Eye (tissue), 1 donor: ENCODE measurements around the gene KLHL12.
"Not testable (repeated sequence)": the region's sequence is repeated elsewhere in the genome, so short reads cannot be mapped to it uniquely, and the experiment has no call there.

Experiments used
- DNase-seq: peaks from one replicate; pipeline ENCODE4 v3.0.0-alpha.2; 2015

Gene KLHL12

GRCh38 chr1:202945483-202945882 lies 18.4 kb upstream of the KLHL12 start:
- DNase-seq: no peak

- DNase-seq: no peak
These were observed 17.4 kb upstream of the KLHL12 start for GRCh38 chr1:202944438-202944921.

- no peak for DNase-seq
These were observed 15.4 kb upstream of the KLHL12 start for GRCh38 chr1:202942426-202942825.

- no peak for DNase-seq
These were observed 14.3 kb upstream of the KLHL12 start for GRCh38 chr1:202941372-202941771.

- no peak for DNase-seq
These were observed 13.5 kb upstream of the KLHL12 start for GRCh38 chr1:202940561-202940960.

GRCh38 chr1:202938287-202938925 lies 11.4 kb upstream of the KLHL12 start:
- DNase-seq: no peak

- DNase-seq: not testable (repeated sequence)
These were observed 9.4 kb upstream of the KLHL12 start for GRCh38 chr1:202936409-202936808.

GRCh38 chr1:202935844-202936243 lies 8.8 kb upstream of the KLHL12 start:
- no peak for DNase-seq

- no peak for DNase-seq
These were observed 7.7 kb upstream of the KLHL12 start for GRCh38 chr1:202934755-202935154.

- DNase-seq: no peak
These were observed 5.4 kb upstream of the KLHL12 start for GRCh38 chr1:202932476-202932875.

GRCh38 chr1:202923533-202923932 lies 3.5 kb downstream of the KLHL12 start:
- no peak for DNase-seq

- DNase-seq: no peak
These were observed 7.4 kb downstream of the KLHL12 start for GRCh38 chr1:202919615-202920014.

- peak; percentile 26 for DNase-seq
These were observed 11.9 kb downstream of the KLHL12 start for GRCh38 chr1:202915146-202915545.

GRCh38 chr1:202912476-202912875 lies 14.6 kb downstream of the KLHL12 start:
- not testable (repeated sequence) for DNase-seq

- DNase-seq: no peak
These were observed 17.5 kb downstream of the KLHL12 start for GRCh38 chr1:202909494-202909893.

GRCh38 chr1:202908998-202909397 lies 18.0 kb downstream of the KLHL12 start:
- DNase-seq: no peak

GRCh38 chr1:202905331-202905730 lies 21.7 kb downstream of the KLHL12 start:
- no peak for DNase-seq

- not testable (repeated sequence) for DNase-seq
These were observed 23.2 kb downstream of the KLHL12 start for GRCh38 chr1:202903808-202904207.

- DNase-seq: no peak
These were observed 25.5 kb downstream of the KLHL12 start for GRCh38 chr1:202901555-202901954.

- DNase-seq: no peak
These were observed 34.5 kb downstream of the KLHL12 start for GRCh38 chr1:202892501-202892900.

- DNase-seq: no peak
These were observed 36.6 kb downstream of the KLHL12 start for GRCh38 chr1:202890392-202890791.

GRCh38 chr1:202888531-202889360 lies 38.3 kb downstream of the KLHL12 start, which contains the start of gene RABIF:
Gene RABIF (minus strand): TSS chr1:202889149. CDS start chr1:202889098, 51 bp downstream.
- peak; percentile 98 for DNase-seq

GRCh38 chr1:202888221-202888530 lies 38.9 kb downstream of the KLHL12 start:
- DNase-seq: no peak

GRCh38 chr1:202880961-202881460 lies 46.0 kb downstream of the KLHL12 start:
- no peak for DNase-seq
